ENCODE data around the gene VPS9D1. TPM values are rescaled to one million over a fixed set of nuclear protein-coding genes. Genes with fewer than 3 reads are reported as not detected.

VPS9D1 gene
- polyA plus RNA-seq, 1 donor from 2014 or later = 29.9 TPM

- H2AFZ ChIP-seq (ENCODE audit: low read depth, low read length) = no peak overlapping the region
- no peaks in the 10 kb centered on the region for H3F3A ChIP-seq (ENCODE audit: insufficient read depth, low read length, poor library complexity, severe bottlenecking)
- H3K9me3 ChIP-seq (ENCODE audit: low read length) = no peaks in the 10 kb centered on the region
- no peak overlapping the region for H3K27ac ChIP-seq (ENCODE audit: low read length)
- no peak overlapping the region for H3K9ac ChIP-seq (ENCODE audit: low read length)
- no peaks in the 10 kb centered on the region for H3K36me3 ChIP-seq (ENCODE audit: insufficient read depth, low read length)
- H3K4me2 ChIP-seq (ENCODE audit: low read length) = no peak overlapping the region
- H4K20me1 ChIP-seq (ENCODE audit: insufficient read depth) = no peaks in the 10 kb centered on the region
- H3K79me2 ChIP-seq (replicated peaks; ENCODE audit: insufficient read depth, low read length) = no peaks in the 10 kb centered on the region
- no peak overlapping the region for H3K4me3 ChIP-seq (ENCODE audit: low read length)
- no peak for TF ChIP-seq EZH2 (IDR thresholded peaks at IDR 0.05; ENCODE audit: borderline replicate concordance, insufficient read depth, low read length, poor library complexity, severe bottlenecking)
- no peak for TF ChIP-seq CTCF (IDR thresholded peaks at IDR 0.05; ENCODE audit: poor library complexity, severe bottlenecking)
- no peak for TF ChIP-seq POLR2AphosphoS5 (IDR thresholded peaks at IDR 0.05)
- no peak for TF ChIP-seq RAD21 (conservative IDR thresholded peaks at IDR 0.05)
- TF ChIP-seq TAF1 (IDR thresholded peaks at IDR 0.05; ENCODE audit: low read depth) = no peak
- no peak for TF ChIP-seq EP300 (conservative IDR thresholded peaks at IDR 0.05; ENCODE audit: poor library complexity, severe bottlenecking)
- TF ChIP-seq MXI1 (conservative IDR thresholded peaks at IDR 0.05; ENCODE audit: poor library complexity, severe bottlenecking) = no peak
- no peak for TF ChIP-seq REST (IDR thresholded peaks at IDR 0.05; ENCODE audit: borderline replicate concordance)
- TF ChIP-seq SMC3 (conservative IDR thresholded peaks at IDR 0.05; ENCODE audit: poor library complexity) = no peak
- no peaks in the 10 kb centered on the region for H3K27me3 ChIP-seq (ENCODE audit: insufficient read depth, low read depth, low read length)
- no peaks in the 10 kb centered on the region for H3K9me2 ChIP-seq (ENCODE audit: insufficient read depth, low read length)
These were observed 8.6 kb upstream of the VPS9D1 start for GRCh38 chr16:89729293-89729692.

- Histone ChIP-seq H3K9me3 (ENCODE audit: low read length) (no peaks in the 10 kb centered on the region), H3K27me3 (ENCODE audit: insufficient read depth, low read depth, low read length) (no peaks in the 10 kb centered on the region), H3F3A (ENCODE audit: insufficient read depth, low read length, poor library complexity, severe bottlenecking) (no peaks in the 10 kb centered on the region), H3K79me2 (replicated peaks; ENCODE audit: insufficient read depth, low read length) (no peaks in the 10 kb centered on the region), H3K4me3 (ENCODE audit: low read length) (no peak overlapping the region), H3K9ac (ENCODE audit: low read length) (no peak overlapping the region), H4K20me1 (ENCODE audit: insufficient read depth) (peaks cover 2% of the 10 kb centered on the region), H3K9me2 (ENCODE audit: insufficient read depth, low read length) (no peaks in the 10 kb centered on the region), H3K4me2 (ENCODE audit: low read length) (no peak overlapping the region), H3K27ac (ENCODE audit: low read length) (no peak overlapping the region), H2AFZ (ENCODE audit: low read depth, low read length) (no peak overlapping the region), H3K36me3 (ENCODE audit: insufficient read depth, low read length) (no peaks in the 10 kb centered on the region)
- TF ChIP-seq SMC3 (conservative IDR thresholded peaks at IDR 0.05; ENCODE audit: poor library complexity) (no peak), TAF1 (IDR thresholded peaks at IDR 0.05; ENCODE audit: low read depth) (no peak), EP300 (conservative IDR thresholded peaks at IDR 0.05; ENCODE audit: poor library complexity, severe bottlenecking) (no peak), RAD21 (conservative IDR thresholded peaks at IDR 0.05) (no peak), POLR2AphosphoS5 (IDR thresholded peaks at IDR 0.05) (no peak), REST (IDR thresholded peaks at IDR 0.05; ENCODE audit: borderline replicate concordance) (no peak), EZH2 (IDR thresholded peaks at IDR 0.05; ENCODE audit: borderline replicate concordance, insufficient read depth, low read length, poor library complexity, severe bottlenecking) (no peak), CTCF (IDR thresholded peaks at IDR 0.05; ENCODE audit: poor library complexity, severe bottlenecking) (no peak), MXI1 (conservative IDR thresholded peaks at IDR 0.05; ENCODE audit: poor library complexity, severe bottlenecking) (no peak)
These were observed 6.9 kb upstream of the VPS9D1 start for GRCh38 chr16:89727406-89728120.

All from neural cell (in vitro differentiated cells).